ENCODE measurements around the gene ARAP2.

Gene ARAP2

GRCh38 chr4:36286481-36286871 lies 42.2 kb upstream of the ARAP2 start:
- in situ Hi-C loops (cut with HindIII; ENCODE audit: low pct_ligation_motif_present, low sequenced_read_pairs): no loop called here
- no peaks in the 10 kb centered on the region for H3K36me3 ChIP-seq (replicated peaks)
- no peaks in the 10 kb centered on the region for H3K27me3 ChIP-seq (replicated peaks)
- no peak overlapping the region for H3K27ac ChIP-seq
- no peak for TF ChIP-seq CTCF (IDR thresholded peaks at IDR 0.05; ENCODE audit: low read depth, low read length, missing control alignments)
- no peak for DNase-seq
- H3K4me3 ChIP-seq (ENCODE audit: low read depth, low read length): no peak overlapping the region

- in situ Hi-C loops (cut with HindIII; ENCODE audit: low pct_ligation_motif_present, low sequenced_read_pairs): no loop called here
- TF ChIP-seq CTCF (IDR thresholded peaks at IDR 0.05; ENCODE audit: low read depth, low read length, missing control alignments): no peak
- H3K36me3 ChIP-seq (replicated peaks): no peaks in the 10 kb centered on the region
- H3K27me3 ChIP-seq (replicated peaks): no peaks in the 10 kb centered on the region
- DNase-seq: no peak
- no peak overlapping the region for H3K4me3 ChIP-seq (ENCODE audit: low read depth, low read length)
- H3K27ac ChIP-seq: no peak overlapping the region
These were observed 41.6 kb upstream of the ARAP2 start for GRCh38 chr4:36285784-36286480.

GRCh38 chr4:36283912-36284465 lies 39.7 kb upstream of the ARAP2 start:
- no peak for DNase-seq
- Histone ChIP-seq H3K27ac (no peak overlapping the region), H3K4me3 (ENCODE audit: low read depth, low read length) (no peak overlapping the region), H3K36me3 (replicated peaks) (no peaks in the 10 kb centered on the region), H3K27me3 (replicated peaks) (no peaks in the 10 kb centered on the region)
- no peak for TF ChIP-seq CTCF (IDR thresholded peaks at IDR 0.05; ENCODE audit: low read depth, low read length, missing control alignments)
- in situ Hi-C loops (cut with HindIII; ENCODE audit: low pct_ligation_motif_present, low sequenced_read_pairs): no loop called here

- H3K27ac ChIP-seq: no peak overlapping the region
- no peak overlapping the region for H3K4me3 ChIP-seq (ENCODE audit: low read depth, low read length)
- H3K36me3 ChIP-seq (replicated peaks): no peaks in the 10 kb centered on the region
- in situ Hi-C loops (cut with HindIII; ENCODE audit: low pct_ligation_motif_present, low sequenced_read_pairs): no loop called here
- no peak for DNase-seq
- TF ChIP-seq CTCF (IDR thresholded peaks at IDR 0.05; ENCODE audit: low read depth, low read length, missing control alignments): no peak
- H3K27me3 ChIP-seq (replicated peaks): no peaks in the 10 kb centered on the region
These were observed 38.3 kb upstream of the ARAP2 start for GRCh38 chr4:36282503-36283030.

- H3K36me3 ChIP-seq (replicated peaks): no peaks in the 10 kb centered on the region
- in situ Hi-C loops (cut with HindIII; ENCODE audit: low pct_ligation_motif_present, low sequenced_read_pairs): no loop called here
- no peak for TF ChIP-seq CTCF (IDR thresholded peaks at IDR 0.05; ENCODE audit: low read depth, low read length, missing control alignments)
- no peak for DNase-seq
- H3K4me3 ChIP-seq (ENCODE audit: low read depth, low read length): no peak within 1 kb of the TSS
- no peak within 1 kb of the TSS for H3K27ac ChIP-seq
- no peaks in the 10 kb centered on the region for H3K27me3 ChIP-seq (replicated peaks)
These were observed 37.2 kb upstream of the ARAP2 start, which contains the start of gene DTHD1 for GRCh38 chr4:36281384-36282106. DTHD1 (plus strand) TSS chr4:36281616; CDS start chr4:36281759, 143 bp downstream.

Data from brain microvascular endothelial cell (primary cell).